Daoy (cell line): ENCODE data around the gene NPVF. TPM values are rescaled to one million over a fixed set of nuclear protein-coding genes. Genes with fewer than 3 reads are reported as not detected.
A peak's percentile ranks its signal among the peaks of the same experiment; 100 is the strongest.

Experiments
- DNase-seq: peaks from one replicate; pipeline ENCODE4 v3.0.0-alpha.2; 2015; ENCODE audit warnings: low read depth
- total RNA-seq: library from RNA; depleted of rRNA; stranded (reverse); fragments of >200 nt; shearing (Covaris generic); gene quantifications from 2 replicates; pipeline ENCODE4 v1.2.3, GENCODE V29; 2014

Gene NPVF
- total RNA-seq, 1 experiment from 2014 or later = not detected

- no peak for DNase-seq
These were observed 6.0 kb upstream of the NPVF start for GRCh38 chr7:25234336-25234735.

- no peak for DNase-seq
These were observed 5.1 kb downstream of the NPVF start for GRCh38 chr7:25223206-25223605.

- DNase-seq = no peak
These were observed 5.6 kb downstream of the NPVF start for GRCh38 chr7:25222666-25223065.

GRCh38 chr7:25221009-25221408, 7.3 kb downstream of the NPVF start:
- no peak for DNase-seq

DNA sequence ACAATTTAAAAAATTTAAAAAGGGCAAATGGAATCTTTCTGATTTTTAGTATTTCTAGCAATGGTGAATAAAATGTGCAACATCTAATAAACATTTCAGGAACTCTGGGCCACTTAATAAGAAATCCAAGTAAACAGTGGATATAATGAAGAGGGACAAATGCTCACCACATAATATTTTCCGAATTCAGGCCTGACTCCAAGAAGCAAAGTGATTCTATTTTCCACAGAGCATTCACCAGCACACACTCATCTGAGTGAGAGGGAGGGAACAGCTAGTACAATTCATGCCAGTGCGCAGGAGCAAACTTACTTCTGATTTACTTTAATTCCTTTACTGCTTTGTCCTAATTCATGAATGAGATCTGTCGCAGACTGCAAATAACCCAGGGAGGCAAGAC, 10.1 kb downstream of the NPVF start:
- no peak for DNase-seq

DNA sequence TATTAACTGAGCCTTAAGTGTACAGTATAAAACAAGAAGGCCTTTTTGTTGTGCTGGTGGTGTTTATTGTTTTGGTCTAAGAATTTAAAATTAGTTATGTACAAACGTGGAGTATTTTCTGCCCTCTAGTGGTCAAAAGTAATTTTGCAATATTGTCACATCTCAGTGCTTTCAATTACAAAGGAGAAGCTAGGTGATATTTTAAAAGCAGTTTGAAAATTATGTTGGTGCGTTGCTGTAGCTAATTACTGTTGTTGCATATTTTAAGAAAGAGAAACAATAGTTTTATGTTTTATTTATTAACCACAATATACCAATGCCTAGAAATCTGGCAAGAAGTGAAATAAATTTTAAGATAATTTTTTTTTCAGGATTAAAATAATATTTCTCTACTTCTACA, 11.4 kb downstream of the NPVF start:
- DNase-seq = peak; percentile 37

DNA sequence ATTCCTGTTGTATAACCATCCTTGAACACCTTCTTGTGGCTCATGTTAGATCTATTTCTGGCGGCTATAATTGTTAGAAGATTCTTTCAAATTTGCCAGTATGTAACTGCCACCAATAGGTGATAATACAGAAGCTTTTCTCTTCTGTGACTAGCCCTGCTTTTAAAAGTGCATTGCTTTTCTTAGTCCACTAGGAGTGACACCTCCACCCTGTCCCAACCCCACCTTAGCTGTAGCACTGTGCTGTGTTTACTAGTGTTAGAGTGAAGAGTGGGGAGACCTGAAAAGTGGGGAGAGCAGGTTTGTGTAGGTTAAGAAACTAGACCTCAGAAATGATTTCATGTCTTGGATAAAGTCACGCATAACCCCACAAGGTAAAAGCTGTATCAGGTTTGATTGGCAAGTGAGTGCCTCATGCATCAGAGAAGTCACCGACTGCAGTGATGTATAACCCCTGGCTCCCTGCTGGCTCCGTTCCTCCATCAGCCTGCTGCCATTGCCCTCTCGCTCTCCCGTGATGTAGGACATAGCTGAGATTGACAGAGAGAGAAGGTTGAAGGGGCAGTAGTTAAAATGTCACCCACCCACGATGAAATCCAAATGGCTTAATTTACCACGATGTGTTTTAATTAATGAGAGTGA, 12.5 kb downstream of the NPVF start:
- DNase-seq = no peak

DNA sequence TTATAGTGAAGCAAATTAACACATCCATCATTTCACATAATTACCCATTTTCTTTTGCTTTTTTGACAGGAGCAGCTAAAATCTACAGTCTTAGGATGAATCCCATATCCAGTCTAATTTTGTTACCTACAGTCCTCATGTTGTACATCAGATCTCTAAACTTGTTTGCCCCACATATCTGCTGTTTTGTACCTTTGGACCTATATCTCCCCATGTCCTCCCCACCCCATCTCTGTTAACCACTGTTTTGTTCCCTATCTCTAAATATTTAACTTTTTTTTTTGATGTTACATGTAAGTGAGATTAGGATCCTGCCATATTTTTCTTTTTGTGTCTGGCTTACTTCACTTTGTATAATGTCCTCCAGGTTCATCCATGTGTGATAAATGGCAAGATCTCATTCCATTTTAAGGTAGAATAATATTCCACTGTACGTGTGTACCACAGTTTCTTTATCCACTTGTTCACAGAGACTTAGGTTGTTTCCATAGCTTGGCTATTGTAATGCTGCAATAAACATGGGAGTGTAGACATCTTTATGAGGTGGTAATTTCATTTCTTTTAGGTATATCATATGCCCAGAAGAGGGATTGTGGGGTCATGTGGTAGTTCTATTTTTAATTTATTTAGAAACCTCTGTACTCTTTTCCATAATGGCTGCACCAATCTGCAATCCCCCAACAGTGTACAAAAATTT, 19.6 kb downstream of the NPVF start:
- no peak for DNase-seq

DNA sequence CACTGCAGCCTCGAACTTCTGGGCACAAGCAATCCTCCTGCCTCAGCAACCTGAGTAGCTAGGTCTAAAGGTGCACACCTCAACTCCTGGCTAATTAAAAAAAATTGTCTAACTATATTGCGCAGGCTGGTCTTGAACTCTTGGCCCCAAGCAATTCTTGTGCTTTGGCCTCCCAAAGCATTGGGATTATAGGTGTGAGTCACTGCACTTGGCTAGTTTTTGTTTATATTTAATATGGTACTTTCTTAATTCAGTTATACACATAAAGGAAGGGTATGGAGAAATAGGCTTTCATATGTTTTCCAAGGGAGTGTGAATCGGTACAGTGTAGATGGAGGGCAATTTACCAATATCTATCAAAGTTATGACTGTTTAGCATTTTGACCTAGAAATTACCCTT, 20.4 kb downstream of the NPVF start:
- DNase-seq = no peak

DNA sequence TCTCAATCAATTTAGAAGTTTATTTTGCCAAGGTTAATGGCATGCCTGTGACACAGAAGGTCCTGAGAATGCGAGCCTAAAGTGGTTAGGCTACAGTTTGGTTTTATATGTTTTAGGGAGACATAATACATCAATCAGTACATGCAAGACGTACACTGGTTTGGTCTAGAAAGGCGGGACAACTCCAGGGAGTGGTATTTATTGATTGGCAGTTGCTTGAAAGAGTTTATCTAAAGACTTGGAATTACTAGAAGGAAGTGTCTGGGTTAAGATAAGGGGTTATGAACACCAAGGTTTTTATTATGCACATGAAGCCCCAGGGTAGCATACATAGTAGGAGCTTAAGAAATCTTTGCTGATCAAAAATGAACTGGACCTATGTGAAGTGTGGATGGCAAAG, 21.5 kb downstream of the NPVF start:
- DNase-seq = no peak

- DNase-seq = peak; percentile 21
These were observed 32.0 kb downstream of the NPVF start for GRCh38 chr7:25196132-25196896.

- no peak for DNase-seq
These were observed 34.2 kb downstream of the NPVF start for GRCh38 chr7:25194036-25194435.

DNA sequence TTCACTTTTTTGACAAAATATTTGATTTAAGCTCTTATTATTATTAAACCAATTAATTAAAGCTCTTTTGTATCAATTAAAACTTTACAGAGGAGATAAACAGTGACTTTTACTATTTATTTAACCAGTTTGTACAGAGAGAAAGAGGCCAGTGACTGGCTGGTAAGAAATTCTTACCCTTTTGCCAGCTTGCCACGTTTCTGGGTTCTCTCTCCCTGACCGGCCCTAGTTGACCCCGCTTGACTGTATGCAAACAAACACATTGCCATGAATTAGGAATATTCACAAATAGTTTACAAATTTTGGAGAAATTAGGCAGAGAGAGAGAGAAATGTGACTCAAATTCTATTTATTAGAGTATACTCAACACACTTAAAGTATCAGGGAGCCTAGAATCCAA, 36.2 kb downstream of the NPVF start:
- no peak for DNase-seq

DNA sequence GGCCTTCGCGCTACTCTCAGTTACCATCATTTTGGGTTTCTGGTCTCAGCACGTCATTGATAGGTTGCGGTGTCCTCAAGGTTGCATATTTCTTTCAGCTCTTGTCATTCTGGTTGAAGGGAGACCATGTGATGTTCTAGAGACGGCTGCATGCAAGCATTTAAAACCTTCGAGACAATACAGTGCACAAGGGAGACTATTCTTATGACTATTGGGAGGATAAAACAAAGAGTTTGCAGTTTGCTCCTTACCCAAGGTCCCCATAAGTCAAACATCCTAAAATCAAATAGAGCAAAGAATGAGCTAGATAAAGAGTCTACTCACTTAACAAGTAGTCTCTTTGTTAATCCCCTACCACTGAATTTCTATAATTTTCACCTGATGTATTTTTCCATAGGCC, 39.1 kb downstream of the NPVF start:
- no peak for DNase-seq

- DNase-seq = no peak
These were observed 40.4 kb downstream of the NPVF start for GRCh38 chr7:25187932-25188331.

GRCh38 chr7:25186436-25186835, 41.9 kb downstream of the NPVF start:
- DNase-seq = no peak

DNA sequence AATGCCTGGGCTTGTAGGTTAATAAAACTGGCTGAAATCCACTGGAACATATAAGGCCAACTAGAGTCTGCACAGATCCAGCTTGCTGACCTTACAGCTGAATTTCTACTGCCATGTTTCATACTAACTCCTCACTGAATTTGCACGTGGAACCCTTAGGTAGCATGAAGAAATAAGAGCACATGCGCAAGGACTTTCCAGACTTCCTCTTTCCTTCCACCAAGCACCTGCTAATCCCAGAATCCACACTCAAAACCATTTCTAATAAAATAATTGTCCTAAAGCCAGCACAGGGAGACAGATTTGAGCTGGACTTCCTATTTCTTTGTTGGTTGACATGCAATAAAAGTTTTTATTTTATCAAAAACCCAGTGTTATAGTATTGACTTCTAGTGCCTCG, 46.8 kb downstream of the NPVF start:
- no peak for DNase-seq

- DNase-seq = no peak
These were observed 47.3 kb downstream of the NPVF start for GRCh38 chr7:25180946-25181345.

- no peak for DNase-seq
These were observed 47.7 kb downstream of the NPVF start for GRCh38 chr7:25180592-25180923.

- peak; percentile 95 for DNase-seq
These were observed 48.3 kb downstream of the NPVF start for GRCh38 chr7:25179771-25180591.

GRCh38 chr7:25179325-25179724, 49.0 kb downstream of the NPVF start:
- no peak for DNase-seq
